Measurements from ENCODE around the gene KRT80.

The KRT80 gene

GRCh38 chr12:52221070-52221781, 29.4 kb upstream of the KRT80 start:
- no peak overlapping the region for H3K4me3 ChIP-seq (ENCODE audit: low read length)
- no peak for TF ChIP-seq CTCF (conservative IDR thresholded peaks at IDR 0.05; ENCODE audit: low read depth, low read length)
- no peak for DNase-seq (ENCODE audit: low read depth)

GRCh38 chr12:52220477-52220876, 28.7 kb upstream of the KRT80 start:
- TF ChIP-seq CTCF (conservative IDR thresholded peaks at IDR 0.05; ENCODE audit: low read depth, low read length) = no peak
- no peak overlapping the region for H3K4me3 ChIP-seq (ENCODE audit: low read length)

GRCh38 chr12:52218001-52218400, 26.2 kb upstream of the KRT80 start:
- H3K4me3 ChIP-seq (ENCODE audit: low read length) = no peak overlapping the region
- TF ChIP-seq CTCF (conservative IDR thresholded peaks at IDR 0.05; ENCODE audit: low read depth, low read length) = no peak
- no peak for DNase-seq (ENCODE audit: low read depth)

More at GRCh38 chr12:52220477-52220876, 28.7 kb upstream of the KRT80 start:
- no peak for DNase-seq (ENCODE audit: low read depth)

GRCh38 chr12:52217223-52217622, 25.4 kb upstream of the KRT80 start:
- TF ChIP-seq CTCF (conservative IDR thresholded peaks at IDR 0.05; ENCODE audit: low read depth, low read length) = no peak
- DNase-seq (ENCODE audit: low read depth) = no peak

GRCh38 chr12:52216807-52217206, 25.0 kb upstream of the KRT80 start:
- DNase-seq (ENCODE audit: low read depth) = no peak
- no peak overlapping the region for H3K4me3 ChIP-seq (ENCODE audit: low read length)
- TF ChIP-seq CTCF (conservative IDR thresholded peaks at IDR 0.05; ENCODE audit: low read depth, low read length) = no peak

More at GRCh38 chr12:52217223-52217622, 25.4 kb upstream of the KRT80 start:
- no peak overlapping the region for H3K4me3 ChIP-seq (ENCODE audit: low read length)

- DNase-seq (ENCODE audit: low read depth) = no peak
- TF ChIP-seq CTCF (conservative IDR thresholded peaks at IDR 0.05; ENCODE audit: low read depth, low read length) = no peak
- no peak overlapping the region for H3K4me3 ChIP-seq (ENCODE audit: low read length)
Observed at GRCh38 chr12:52216100-52216499, 24.3 kb upstream of the KRT80 start.

- peak; percentile 97 for DNase-seq (ENCODE audit: low read depth)
- TF ChIP-seq CTCF (conservative IDR thresholded peaks at IDR 0.05; ENCODE audit: low read depth, low read length) = no peak
- H3K4me3 ChIP-seq (ENCODE audit: low read length) = no peak overlapping the region
Observed at GRCh38 chr12:52215587-52216031, 23.8 kb upstream of the KRT80 start.
